GM21717 (cell line): Measurements from ENCODE around the gene LNP1.
A peak's percentile ranks its signal among the peaks of the same experiment; 100 is the strongest.

Experiments
- ATAC-seq: cut with Tn5 transposase; IDR thresholded peaks from one replicate; pipeline ENCODE4 v1.9.1; 2021; ENCODE audit warnings: mild to moderate bottlenecking, moderate library complexity; ENCODE audit not compliant: unreplicated experiment

Gene LNP1

GRCh38 chr3:100399341-100400071, 1.8 kb upstream of the LNP1 start:
- ATAC-seq: no peak

DNA sequence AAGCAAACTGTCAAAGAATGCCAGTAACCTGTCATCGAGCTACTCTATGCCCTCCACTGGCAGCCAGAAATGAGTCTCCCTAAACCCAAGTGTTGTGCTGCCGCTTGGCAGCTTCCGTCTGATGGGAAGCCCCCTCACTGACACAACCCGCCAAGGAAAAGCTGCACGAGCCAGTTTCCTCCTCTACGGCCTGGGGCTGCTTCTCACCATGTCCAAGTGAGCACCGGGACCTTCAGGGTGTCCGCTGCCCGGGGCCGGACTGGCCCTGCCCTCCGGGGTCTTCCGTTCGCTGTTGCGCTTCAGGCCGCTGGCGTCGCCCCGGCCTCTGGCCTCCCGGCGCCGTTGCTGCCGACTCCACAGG, 940 bp upstream of the LNP1 start:
- ATAC-seq: peak; percentile 14

DNA sequence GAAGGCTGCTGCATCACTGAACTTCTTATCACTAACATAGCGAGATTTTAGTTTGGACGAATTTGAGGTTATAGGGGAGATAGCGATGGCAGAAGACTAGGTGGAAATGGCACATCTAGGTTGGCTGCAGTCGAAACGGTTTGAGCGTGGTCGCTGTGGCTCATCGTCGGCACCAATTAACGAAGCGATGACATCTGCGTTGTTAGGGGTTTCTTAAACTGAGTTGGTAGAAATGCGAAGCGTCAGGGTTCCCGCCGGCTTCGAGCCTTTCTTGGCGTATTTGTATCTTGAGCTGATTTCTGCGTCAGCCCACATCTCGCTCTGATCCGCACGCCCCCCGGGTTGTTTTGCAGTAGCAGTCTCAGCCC, 319 bp downstream of the LNP1 start:
- peak; percentile 16 for ATAC-seq

DNA sequence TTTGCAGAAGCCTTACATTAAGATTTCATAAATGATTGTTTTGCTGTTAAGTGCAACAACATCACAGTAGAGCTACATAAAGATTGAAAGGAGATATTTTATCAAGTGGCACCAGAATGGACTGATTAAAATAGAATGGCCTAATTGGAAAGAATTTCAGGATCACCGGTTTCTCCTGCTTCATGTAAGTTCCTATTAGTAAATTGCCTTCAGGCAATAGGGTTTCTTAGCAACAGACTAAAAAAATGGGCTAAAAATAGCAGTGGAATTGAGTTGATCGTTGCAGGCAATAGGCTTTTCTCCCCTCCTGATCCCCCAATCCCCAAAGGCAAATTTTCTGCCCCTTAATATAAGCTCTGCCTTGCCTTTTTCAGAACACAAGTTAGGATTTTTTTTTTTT, 917 bp downstream of the LNP1 start:
- ATAC-seq: no peak

GRCh38 chr3:100402891-100403290, 1.6 kb downstream of the LNP1 start:
- no peak for ATAC-seq

- no peak for ATAC-seq
Observed at GRCh38 chr3:100403362-100404249, 2.3 kb downstream of the LNP1 start.

DNA sequence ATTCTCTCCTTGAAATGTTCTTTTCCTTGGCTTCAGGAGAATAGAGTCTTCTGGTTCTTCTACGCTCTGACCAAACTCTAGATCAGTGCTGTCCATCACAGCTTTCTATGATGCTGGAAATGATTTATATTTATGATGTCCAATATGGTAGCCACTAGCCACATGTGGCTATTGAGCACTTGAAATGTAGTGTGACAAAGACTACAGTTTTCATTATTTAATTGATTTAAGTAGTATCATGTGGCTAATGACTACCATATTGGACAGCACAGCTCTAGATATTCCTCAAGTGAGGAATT, 2.9 kb downstream of the LNP1 start:
- ATAC-seq: no peak

- no peak for ATAC-seq
Observed at GRCh38 chr3:100407164-100407563, 5.8 kb downstream of the LNP1 start.

DNA sequence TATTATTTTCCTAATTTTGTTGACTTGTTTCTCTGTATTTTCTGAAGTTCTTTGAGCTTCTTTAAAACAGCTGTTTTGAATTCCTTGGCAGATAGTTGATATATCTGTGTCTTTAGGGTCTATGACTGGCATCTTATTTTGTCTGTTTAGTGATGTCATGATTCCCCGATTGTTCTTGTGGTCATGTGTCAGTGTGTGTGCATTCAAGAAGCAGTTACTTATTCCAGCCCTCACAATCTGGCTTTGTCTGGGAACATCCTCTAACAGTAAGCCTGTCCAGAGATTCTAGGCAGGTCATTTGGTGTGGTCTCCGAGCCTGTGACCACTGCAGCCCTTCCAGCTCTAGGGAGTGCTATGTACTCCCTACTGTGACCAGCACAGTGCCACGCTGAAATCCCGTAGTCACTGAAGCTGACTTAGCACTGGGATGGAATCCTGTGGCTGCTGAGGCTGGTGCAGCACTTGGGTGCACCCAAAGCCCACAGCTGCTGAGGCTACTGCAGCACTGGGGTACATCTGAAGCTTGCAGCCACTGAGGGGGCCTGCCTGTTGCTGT, 6.7 kb downstream of the LNP1 start:
- no peak for ATAC-seq

DNA sequence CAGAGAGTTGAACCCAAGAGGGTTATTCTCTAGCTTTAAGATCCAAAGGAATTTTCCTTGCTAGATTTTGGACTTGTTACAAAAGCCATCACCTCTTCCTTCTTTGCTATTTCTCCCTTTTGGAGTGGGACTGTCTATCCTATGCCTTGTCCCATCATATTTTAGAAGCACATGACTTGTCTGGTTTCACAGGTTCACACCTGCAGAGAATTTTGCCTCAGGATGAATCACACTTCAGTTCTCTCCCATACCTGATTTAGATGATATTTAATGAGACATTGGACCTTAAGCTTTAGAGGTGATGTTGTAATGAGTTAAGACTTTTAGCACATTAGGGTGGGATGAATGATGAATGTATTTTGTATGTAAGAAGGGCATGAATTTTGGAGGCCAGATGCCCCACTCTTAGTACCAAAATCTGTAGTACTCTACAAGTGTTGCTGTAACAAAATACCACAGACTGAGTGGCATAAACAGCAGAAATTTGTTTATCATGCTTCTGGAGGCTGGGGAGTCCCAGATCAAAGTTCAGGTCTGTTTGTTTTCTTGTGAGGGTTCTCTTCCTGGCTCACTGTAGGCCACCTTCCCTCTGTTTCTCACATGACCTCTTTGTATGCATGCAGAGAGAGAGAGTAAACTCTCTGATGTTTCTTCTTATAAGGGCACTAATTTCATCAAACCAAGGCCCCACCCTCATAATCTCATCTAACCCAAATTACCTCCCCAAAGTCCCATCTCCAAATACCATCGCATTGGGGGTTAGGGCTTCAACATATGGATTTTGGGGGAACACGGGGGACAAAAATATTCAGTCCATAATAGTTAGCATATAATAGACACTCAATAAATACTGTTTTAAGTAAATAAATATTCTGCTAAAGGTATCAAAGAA, 10.0 kb downstream of the LNP1 start:
- ATAC-seq: no peak

- no peak for ATAC-seq
Observed at GRCh38 chr3:100412912-100413590, 11.7 kb downstream of the LNP1 start.

DNA sequence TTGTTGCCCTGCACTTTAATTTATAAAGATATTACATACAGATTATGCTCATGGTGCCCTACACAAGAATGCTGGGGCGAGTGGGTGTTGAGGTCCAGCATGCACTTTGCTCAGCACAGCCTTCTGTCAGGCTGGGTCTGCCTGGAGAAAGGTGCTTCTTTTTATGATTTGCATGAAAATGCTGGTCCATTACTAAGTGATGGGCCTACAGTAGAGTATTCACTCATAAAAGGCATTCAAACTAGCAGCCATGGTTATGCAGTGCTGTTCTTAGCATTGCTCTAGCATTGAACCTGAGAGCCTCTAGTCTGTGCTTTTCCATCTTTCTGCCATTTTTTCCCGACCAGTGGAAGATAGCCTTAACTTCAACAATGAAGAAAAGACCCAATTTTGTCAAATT, 12.3 kb downstream of the LNP1 start:
- no peak for ATAC-seq

- no peak for ATAC-seq
Observed at GRCh38 chr3:100416176-100416575, 14.8 kb downstream of the LNP1 start.

GRCh38 chr3:100416863-100417262, 15.5 kb downstream of the LNP1 start:
- ATAC-seq: no peak

GRCh38 chr3:100419406-100419805, 18.1 kb downstream of the LNP1 start:
- no peak for ATAC-seq

DNA sequence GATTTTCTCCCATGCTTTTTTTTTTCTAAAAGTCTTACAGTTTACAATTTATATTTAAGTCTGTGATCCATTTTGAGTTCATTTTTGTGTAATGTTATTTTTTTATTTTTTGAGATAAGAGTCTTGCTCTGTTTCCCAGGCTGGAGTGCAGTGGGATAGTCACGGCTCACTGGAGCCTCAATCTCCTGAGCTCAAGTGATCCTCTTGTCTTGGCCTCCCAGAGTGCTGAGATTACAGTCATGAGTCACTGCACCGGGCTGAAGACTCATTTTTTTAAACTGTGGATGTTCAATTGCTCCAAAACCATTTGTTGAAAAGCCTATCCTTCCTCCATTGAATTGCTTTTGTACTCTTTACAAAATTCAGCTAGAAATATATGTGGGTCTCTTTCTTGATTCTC, 19.5 kb downstream of the LNP1 start:
- no peak for ATAC-seq

- no peak for ATAC-seq
Observed at GRCh38 chr3:100423611-100424010, 22.3 kb downstream of the LNP1 start.

DNA sequence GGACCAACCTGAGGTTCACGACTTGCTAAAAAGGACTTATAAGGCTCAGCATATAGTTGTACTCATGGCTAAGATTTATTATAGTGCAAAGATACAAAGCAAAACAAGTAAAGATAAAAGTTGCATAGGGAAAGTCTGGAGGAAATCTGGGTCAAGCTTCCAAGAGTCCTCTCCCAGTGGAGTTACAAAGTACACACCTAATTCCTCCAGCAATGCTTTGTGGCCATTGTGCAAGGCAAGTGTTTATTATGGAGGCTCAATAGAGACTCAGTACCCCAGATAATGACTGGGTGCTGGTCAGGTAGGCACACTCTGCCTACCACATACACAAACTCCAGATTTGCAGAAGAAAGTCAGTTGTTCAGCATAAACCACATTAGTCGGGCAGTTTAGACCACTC, 22.9 kb downstream of the LNP1 start:
- ATAC-seq: no peak

DNA sequence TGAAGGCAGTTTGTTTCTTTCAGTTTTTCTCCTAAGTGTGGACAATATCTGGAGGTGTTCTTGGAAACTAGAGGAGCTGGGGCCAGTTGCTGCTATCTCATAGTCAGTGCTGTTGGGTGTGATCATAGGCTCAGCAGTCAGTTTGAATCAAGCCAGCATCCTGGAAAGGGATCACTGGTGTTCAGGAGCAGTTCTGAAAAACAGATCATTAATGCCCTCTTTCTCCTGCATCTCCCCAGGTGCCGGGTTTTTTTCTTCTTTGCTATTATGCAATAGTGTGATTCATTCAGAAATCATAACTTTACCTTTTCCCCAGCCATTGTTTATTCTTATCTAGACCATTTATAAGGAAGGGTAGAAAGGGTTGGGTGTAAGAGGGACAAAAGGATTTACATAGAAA, 24.0 kb downstream of the LNP1 start:
- ATAC-seq: no peak

GRCh38 chr3:100426067-100426682, 24.8 kb downstream of the LNP1 start:
- no peak for ATAC-seq
